ENCODE measurements around the gene SLC39A11. TPM values are rescaled to one million over a fixed set of nuclear protein-coding genes. Genes with fewer than 3 reads are reported as not detected.

The SLC39A11 gene
- total RNA-seq, 2 experiments from 2014 or later, result 25.6 to 51.5 TPM

- CTCF ChIA-PET (ENCODE audit: unreplicated experiment), result no interaction called here
These were observed 478.0 kb downstream of the SLC39A11 start for GRCh38 chr17:72614476-72614870.

GRCh38 chr17:72613806-72614292, 478.6 kb downstream of the SLC39A11 start:
- no peak for TF ChIP-seq CTCF (conservative IDR thresholded peaks at IDR 0.05; ENCODE audit: low read length)
- TF ChIP-seq EZH2phosphoT487 (IDR thresholded peaks at IDR 0.05; ENCODE audit: borderline replicate concordance, low read depth, low read length), result no peak
- DNase-seq (ENCODE audit: low spot score), result no peak
- Histone ChIP-seq H3K4me2 (ENCODE audit: low read length) (no peak overlapping the region), H3K27ac (ENCODE audit: low read depth, low read length, poor library complexity, severe bottlenecking) (no peak overlapping the region), H3K36me3 (ENCODE audit: insufficient read depth, low read length) (no peaks in the 10 kb centered on the region), H3K4me3 (ENCODE audit: low read depth, low read length, poor library complexity, severe bottlenecking) (no peak overlapping the region), H3K4me1 (ENCODE audit: insufficient read depth, low read length, poor library complexity, severe bottlenecking) (no peaks in the 10 kb centered on the region), H2AFZ (ENCODE audit: low read length) (no peak overlapping the region), H4K20me1 (ENCODE audit: insufficient read depth, low read length) (no peaks in the 10 kb centered on the region), H3K79me2 (ENCODE audit: insufficient read depth, low read depth, low read length) (no peaks in the 10 kb centered on the region), H3K9me3 (ENCODE audit: low read length) (no peaks in the 10 kb centered on the region), H3K9me2 (ENCODE audit: insufficient read depth, low read length) (no peaks in the 10 kb centered on the region)
- BruUV-seq (replicated peaks), result no TSS peak
- intact Hi-C loops (cut with micrococcal nuclease; ENCODE audit: unreplicated experiment), result no loop called here
- ChIA-PET POLR2A (no interaction called here), CTCF (ENCODE audit: unreplicated experiment) (no interaction called here)

More at GRCh38 chr17:72614476-72614870, 478.0 kb downstream of the SLC39A11 start:
- Histone ChIP-seq H3K4me3 (ENCODE audit: low read depth, low read length, poor library complexity, severe bottlenecking) (no peak overlapping the region), H4K20me1 (ENCODE audit: insufficient read depth, low read length) (no peaks in the 10 kb centered on the region), H3K27ac (ENCODE audit: low read depth, low read length, poor library complexity, severe bottlenecking) (no peak overlapping the region), H3K9me2 (ENCODE audit: insufficient read depth, low read length) (no peaks in the 10 kb centered on the region), H3K36me3 (ENCODE audit: insufficient read depth, low read length) (no peaks in the 10 kb centered on the region), H3K79me2 (ENCODE audit: insufficient read depth, low read depth, low read length) (no peaks in the 10 kb centered on the region), H3K4me2 (ENCODE audit: low read length) (no peak overlapping the region), H3K4me1 (ENCODE audit: insufficient read depth, low read length, poor library complexity, severe bottlenecking) (no peaks in the 10 kb centered on the region), H3K9me3 (ENCODE audit: low read length) (no peaks in the 10 kb centered on the region), H2AFZ (ENCODE audit: low read length) (no peak overlapping the region)
- no peak for DNase-seq (ENCODE audit: low spot score)
- no TSS peak for BruUV-seq (replicated peaks)
- intact Hi-C loops (cut with micrococcal nuclease; ENCODE audit: unreplicated experiment), result no loop called here
- TF ChIP-seq CTCF (conservative IDR thresholded peaks at IDR 0.05; ENCODE audit: low read length) (no peak), EZH2phosphoT487 (IDR thresholded peaks at IDR 0.05; ENCODE audit: borderline replicate concordance, low read depth, low read length) (no peak)
- POLR2A ChIA-PET, result no interaction called here

GRCh38 chr17:72613396-72613795, 479.1 kb downstream of the SLC39A11 start:
- H3K4me1 ChIP-seq (ENCODE audit: insufficient read depth, low read length, poor library complexity, severe bottlenecking), result no peaks in the 10 kb centered on the region
- no peak for DNase-seq (ENCODE audit: low spot score)
- POLR2A ChIA-PET, result no interaction called here
- no TSS peak for BruUV-seq (replicated peaks)
- no peaks in the 10 kb centered on the region for H3K36me3 ChIP-seq (ENCODE audit: insufficient read depth, low read length)
- H2AFZ ChIP-seq (ENCODE audit: low read length), result no peak overlapping the region
- TF ChIP-seq EZH2phosphoT487 (IDR thresholded peaks at IDR 0.05; ENCODE audit: borderline replicate concordance, low read depth, low read length) (no peak), CTCF (conservative IDR thresholded peaks at IDR 0.05; ENCODE audit: low read length) (no peak)
- H3K79me2 ChIP-seq (ENCODE audit: insufficient read depth, low read depth, low read length), result no peaks in the 10 kb centered on the region
- no peak overlapping the region for H3K4me3 ChIP-seq (ENCODE audit: low read depth, low read length, poor library complexity, severe bottlenecking)
- H3K27ac ChIP-seq (ENCODE audit: low read depth, low read length, poor library complexity, severe bottlenecking), result no peak overlapping the region
- H3K9me3 ChIP-seq (ENCODE audit: low read length), result peaks cover 2% of the 10 kb centered on the region; the same call in 1 of the 2 replicates
- H4K20me1 ChIP-seq (ENCODE audit: insufficient read depth, low read length), result no peaks in the 10 kb centered on the region
- H3K9me2 ChIP-seq (ENCODE audit: insufficient read depth, low read length), result no peaks in the 10 kb centered on the region
- H3K4me2 ChIP-seq (ENCODE audit: low read length), result no peak overlapping the region
- CTCF ChIA-PET (ENCODE audit: unreplicated experiment), result no interaction called here
- intact Hi-C loops (cut with micrococcal nuclease; ENCODE audit: unreplicated experiment), result no loop called here

Measured in OCI-LY7 (cell line).